SK-N-SH (cell line): ENCODE results near the gene GPR18. TPM values are rescaled to one million over a fixed set of nuclear protein-coding genes. Genes with fewer than 3 reads are reported as not detected.

ENCODE experiments used
- CTCF ChIA-PET: fragments of 300-600, 350-600 bp; formaldehyde crosslinking; extraction: SDS; loops from one replicate; lab custom pipeline; 2021; lab: Yijun Ruan, JAX
- POLR2A ChIA-PET: fragments of 350-600 bp; sonication (Branson Sonifier 250); formaldehyde crosslinking; extraction: SDS; loops from one replicate; lab custom pipeline; 2020; ENCODE audit warnings: antibody characterized with exemption, inconsistent platforms; lab: Yijun Ruan, JAX
- DNase-seq: peaks from one replicate; pipeline ENCODE4 v3.0.0; 2012
- H2AFZ ChIP-seq: fragments of 200-600 bp; sonication (generic); 2 replicates; pipeline ENCODE4 v1.8.1; 2016; ENCODE audit warnings: antibody characterized with exemption, mild to moderate bottlenecking, low read depth
- H3F3A ChIP-seq: fragments of 200-600 bp; sonication (generic); replicated peaks from 2 replicates; pipeline ENCODE3; 2016; ENCODE audit warnings: antibody characterized with exemption, mild to moderate bottlenecking; ENCODE audit not compliant: insufficient read depth
- H3K27ac ChIP-seq, 2 experiments: fragments of 200-500 bp in 1 of 2; fragments of 200-600 bp in 1 of 2; sonication (Bioruptor generic) in 1 of 2; sonication (generic), shearing (Covaris generic) in 1 of 2; 2 replicates each; pipeline versions ENCODE4 v1.5.1 to v1.6.1; 2014 to 2016; ENCODE audit warnings: low read depth in 2 of 2, inconsistent platforms in 1 of 2, low read length in 1 of 2, mild to moderate bottlenecking in 1 of 2, mixed read lengths in 1 of 2
- H3K27me3 ChIP-seq: fragments of 200-600 bp; sonication (generic), shearing (Covaris generic); 2 replicates; pipeline ENCODE4 v1.6.1; 2016; ENCODE audit warnings: mixed run types; ENCODE audit not compliant: insufficient read depth
- H3K36me3 ChIP-seq, 2 experiments: fragments of 200-500 bp in 1 of 2; fragments of 200-600 bp in 1 of 2; sonication (Bioruptor generic) in 1 of 2; sonication (generic) in 1 of 2; replicated peaks in 1 of 2; 2 replicates each; pipeline versions ENCODE3 to v1.5.1; 2014 to 2016; ENCODE audit warnings: low read length in 1 of 2, mild to moderate bottlenecking in 1 of 2; ENCODE audit not compliant: insufficient read depth in 2 of 2, control insufficient read depth in 1 of 2
- H3K4me1 ChIP-seq, 2 experiments: fragments of 200-500 bp in 1 of 2; fragments of 200-600 bp in 1 of 2; sonication (Bioruptor generic) in 1 of 2; sonication (generic), shearing (Covaris generic) in 1 of 2; 2 replicates each; pipeline versions ENCODE4 v1.5.1 to v1.6.1; 2014 to 2016; ENCODE audit warnings: low read depth in 1 of 2, low read length in 1 of 2, mixed run types in 1 of 2; ENCODE audit not compliant: insufficient read depth in 2 of 2, control insufficient read depth in 1 of 2
- H3K4me2 ChIP-seq: fragments of 200-600 bp; sonication (generic), shearing (Covaris generic); 2 replicates; pipeline ENCODE4 v1.6.1; 2017; ENCODE audit warnings: mixed run types
- H3K4me3 ChIP-seq, 2 experiments: fragments of 200-500 bp in 1 of 2; fragments of 200-600 bp in 1 of 2; sonication (Bioruptor generic) in 1 of 2; sonication (generic), shearing (Covaris generic) in 1 of 2; 2 replicates each; pipeline versions ENCODE4 v1.5.1 to v1.8.1; 2014 to 2016; ENCODE audit warnings: low read depth in 2 of 2, inconsistent platforms in 1 of 2, low read length in 1 of 2, mild to moderate bottlenecking in 1 of 2, mixed read lengths in 1 of 2, moderate library complexity in 1 of 2
- H3K79me2 ChIP-seq: fragments of 200-600 bp; sonication (generic); 2 replicates; pipeline ENCODE4 v1.8.1; 2017; ENCODE audit warnings: mild to moderate bottlenecking; ENCODE audit not compliant: insufficient read depth
- H3K9ac ChIP-seq: fragments of 200-600 bp; sonication (generic); 2 replicates; pipeline ENCODE4 v1.6.1; 2017; ENCODE audit warnings: mixed run types
- H3K9me2 ChIP-seq: fragments of 200-600 bp; sonication (generic); 2 replicates; pipeline ENCODE4 v1.6.1; 2017; ENCODE audit warnings: mixed run types
- H3K9me3 ChIP-seq: fragments of 200-600 bp; sonication (generic); 2 replicates; pipeline ENCODE4 v1.6.1; 2017; ENCODE audit warnings: mixed run types, mild to moderate bottlenecking, moderate library complexity
- H4K20me1 ChIP-seq: fragments of 200-600 bp; sonication (generic); 2 replicates; pipeline ENCODE4 v1.6.1; 2017; ENCODE audit warnings: mild to moderate bottlenecking, mixed run types; ENCODE audit not compliant: insufficient read depth
- CHD2 ChIP-seq: fragments of 150-350 bp; IDR thresholded peaks from 2 replicates; pipeline ENCODE4 v1.6.1; 2018; ENCODE audit warnings: low read length; ENCODE audit not compliant: partially characterized antibody
- ELF1 ChIP-seq: IDR thresholded peaks from 2 replicates; pipeline ENCODE4 v1.4.0; 2012
- EZH2phosphoT487 ChIP-seq: fragments of 200-600 bp; sonication (generic); IDR thresholded peaks from 2 replicates; pipeline ENCODE4 v1.6.1; 2017; ENCODE audit warnings: low read depth, mixed run types, mild to moderate bottlenecking, antibody characterized with exemption, moderate library complexity, borderline replicate concordance
- FOSL2 ChIP-seq: IDR thresholded peaks from 2 replicates; pipeline ENCODE4 v1.4.0; 2012; ENCODE audit warnings: low read depth, mild to moderate bottlenecking, moderate library complexity, borderline replicate concordance
- FOXJ3 ChIP-seq: sonication (generic); formaldehyde crosslinking; IDR thresholded peaks from 2 replicates; pipeline ENCODE4 v1.5.1; 2020; ENCODE audit warnings: mild to moderate bottlenecking, missing genetic modification reagents
- FOXM1 ChIP-seq: IDR thresholded peaks from 2 replicates; pipeline ENCODE4 v1.4.0; 2012; ENCODE audit warnings: low read depth, mild to moderate bottlenecking
- GABPA ChIP-seq: IDR thresholded peaks from 2 replicates; pipeline ENCODE4 v1.4.0; 2012; ENCODE audit warnings: low read depth, mild to moderate bottlenecking
- GATA2 ChIP-seq: sonication (generic); formaldehyde crosslinking; IDR thresholded peaks from 2 replicates; pipeline ENCODE4 v1.5.0; 2020; ENCODE audit warnings: mild to moderate bottlenecking, missing genetic modification reagents
- JUND ChIP-seq: IDR thresholded peaks from 2 replicates; pipeline ENCODE4 v1.4.0; 2012
- MAX ChIP-seq: IDR thresholded peaks from 2 replicates; pipeline ENCODE4 v1.4.0; 2012; ENCODE audit warnings: low read depth
- MEF2A ChIP-seq: IDR thresholded peaks from 2 replicates; pipeline ENCODE4 v1.4.0; 2012; ENCODE audit warnings: low read depth, borderline replicate concordance
- NRF1 ChIP-seq: IDR thresholded peaks from 2 replicates; pipeline ENCODE4 v1.6.1; 2012; ENCODE audit warnings: low read depth, mild to moderate bottlenecking, low read length
- RAD21 ChIP-seq: IDR thresholded peaks from 2 replicates; pipeline ENCODE4 v1.6.1; 2012; ENCODE audit warnings: mild to moderate bottlenecking, low read length
- RCOR1 ChIP-seq: fragments of 150-350 bp; IDR thresholded peaks from 2 replicates; pipeline ENCODE4 v1.6.1; 2017; ENCODE audit warnings: antibody characterized with exemption, low read length
- RXRA ChIP-seq: IDR thresholded peaks from 2 replicates; pipeline ENCODE4 v1.4.0; 2012; ENCODE audit warnings: low read depth, mild to moderate bottlenecking, borderline replicate concordance
- SMC3 ChIP-seq: IDR thresholded peaks from 2 replicates; pipeline ENCODE4 v1.6.1; 2012; ENCODE audit warnings: low read depth, low read length, improper control_type of control experiment
- TAF1 ChIP-seq: IDR thresholded peaks from 2 replicates; pipeline ENCODE4 v1.6.1; 2012; ENCODE audit warnings: low read depth, mild to moderate bottlenecking, low read length, moderate library complexity, borderline replicate concordance
- TCF12 ChIP-seq: IDR thresholded peaks from 2 replicates; pipeline ENCODE4 v1.4.0; 2012
- TEAD4 ChIP-seq: IDR thresholded peaks from 2 replicates; pipeline ENCODE4 v1.4.0; 2012; ENCODE audit warnings: mild to moderate bottlenecking, borderline replicate concordance; ENCODE audit not compliant: insufficient read depth
- USF1 ChIP-seq: IDR thresholded peaks from 2 replicates; pipeline ENCODE4 v1.4.0; 2012; ENCODE audit warnings: low read depth, borderline replicate concordance
- USF2 ChIP-seq: fragments of 150-350 bp; IDR thresholded peaks from 2 replicates; pipeline ENCODE4 v1.6.1; 2017; ENCODE audit warnings: antibody characterized with exemption, low read length, low read depth, borderline replicate concordance
- YY1 ChIP-seq: IDR thresholded peaks from 2 replicates; pipeline ENCODE4 v1.4.0; 2012; ENCODE audit warnings: low read depth, mild to moderate bottlenecking
- WGBS: methylation state at CpG from one replicate; pipeline ENCODE4 v1.1.6; 2017; ENCODE audit warnings: low lambda C conversion rate; 5-methylcytosine and 5-hydroxymethylcytosine counted together
- polyA plus RNA-seq, 3 experiments: library from polyadenylated mRNA; depleted of rRNA; stranded (reverse); fragments of >200 nt; gene quantifications; 2 replicates each; pipeline ENCODE4 v1.2.3, GENCODE V29; 2012

Gene GPR18
- polyA plus RNA-seq, 1 of the 3 experiments (the other 2 are of a cell fraction), result not detected

GRCh38 chr13:99214731-99215130 is 43.4 kb downstream of the GPR18 start:
- DNase-seq, result no peak
- no peak overlapping the region for H3K4me3 ChIP-seq
- no peak overlapping the region for H3K4me2 ChIP-seq
- H3K9me2 ChIP-seq, result no peaks in the 10 kb centered on the region
- ChIA-PET POLR2A (no interaction called here), CTCF (interaction anchor here (0.6 to 1.5 kb wide), 5 partner anchors 38 to 1918 kb away, joined by 3 to 4 read pairs (median 3); no protein-coding TSS in a partner anchor)
- peaks cover 0 to 3% of the 10 kb centered on the region in 2 experiments for H3K36me3 ChIP-seq
- TF ChIP-seq USF2 (no peak), RCOR1 (no peak), MEF2A (no peak), RXRA (no peak), ELF1 (no peak), YY1 (no peak), NRF1 (no peak), FOSL2 (no peak), FOXJ3 (no peak), TAF1 (no peak), SMC3 (no peak), EZH2phosphoT487 (no peak), USF1 (no peak), RAD21 (no peak), CHD2 (no peak), GABPA (no peak), MAX (no peak)
- 95% methylated on average over 1 of the region's 1 CpG for WGBS
- no peak overlapping the region for H3K9ac ChIP-seq
- H3K4me1 ChIP-seq, result peaks cover 0 to 10% of the 10 kb centered on the region in 2 experiments; a peak in 1 of 4 replicates
- H3K27me3 ChIP-seq, result no peaks in the 10 kb centered on the region
- peaks cover 86% of the 10 kb centered on the region for H3K79me2 ChIP-seq
- no peak overlapping the region for H3K27ac ChIP-seq
- no peaks in the 10 kb centered on the region for H3F3A ChIP-seq
- no peaks in the 10 kb centered on the region for H3K9me3 ChIP-seq
- H2AFZ ChIP-seq, result no peak overlapping the region
- no peaks in the 10 kb centered on the region for H4K20me1 ChIP-seq

- POLR2A ChIA-PET, result no interaction called here
- H3K4me2 ChIP-seq, result no peak overlapping the region
- H3K4me1 ChIP-seq, result peaks cover 0 to 10% of the 10 kb centered on the region in 2 experiments; a peak in 1 of 4 replicates
- H3K79me2 ChIP-seq, result peaks cover 86% of the 10 kb centered on the region
- CTCF ChIA-PET, result interaction anchor here (0.6 to 1.5 kb wide), 2 partner anchors 55 to 1919 kb away, joined by 3 to 4 read pairs; no protein-coding TSS in a partner anchor
- H3K27ac ChIP-seq, result no peak overlapping the region
- no peaks in the 10 kb centered on the region for H3F3A ChIP-seq
- H4K20me1 ChIP-seq, result no peaks in the 10 kb centered on the region
- TF ChIP-seq JUND, result no peak
- TF ChIP-seq RXRA, result no peak
- no peak for TF ChIP-seq GABPA
- no peak for TF ChIP-seq YY1
- TF ChIP-seq CHD2, result no peak
- TF ChIP-seq MEF2A, result no peak
- no peak for TF ChIP-seq TCF12
- TF ChIP-seq TEAD4, result no peak
- TF ChIP-seq FOXM1, result no peak
- no peak for TF ChIP-seq NRF1
- TF ChIP-seq USF2, result no peak
- TF ChIP-seq GATA2, result no peak
- no peak for DNase-seq
- H3K9ac ChIP-seq, result no peak overlapping the region
- H2AFZ ChIP-seq, result no peak overlapping the region
- no peaks in the 10 kb centered on the region for H3K9me3 ChIP-seq
- no peaks in the 10 kb centered on the region for H3K9me2 ChIP-seq
- no peak overlapping the region for H3K4me3 ChIP-seq
- peaks cover 0 to 3% of the 10 kb centered on the region in 2 experiments for H3K36me3 ChIP-seq
- no peaks in the 10 kb centered on the region for H3K27me3 ChIP-seq
- 92% methylated on average over 7 of the region's 7 CpGs for WGBS
These were observed 43.9 kb downstream of the GPR18 start for GRCh38 chr13:99214232-99214631.
